HG03342 (cell line): ENCODE measurements around the gene AP3S2.

Experiments used
- ATAC-seq: cut with Tn5 transposase; IDR thresholded peaks from one replicate; pipeline ENCODE4 v1.9.1; 2021; ENCODE audit warnings: mild to moderate bottlenecking, moderate library complexity; ENCODE audit not compliant: unreplicated experiment

The AP3S2 gene

GRCh38 chr15:89818287-89818686 is 75.5 kb downstream of the AP3S2 start:
- no peak for ATAC-seq

- no peak for ATAC-seq
Measured at GRCh38 chr15:89817701-89818280, 76.0 kb downstream of the AP3S2 start.

GRCh38 chr15:89815769-89816168 is 78.0 kb downstream of the AP3S2 start:
- ATAC-seq = no peak

GRCh38 chr15:89814112-89814742 is 79.6 kb downstream of the AP3S2 start:
- no peak for ATAC-seq

DNA sequence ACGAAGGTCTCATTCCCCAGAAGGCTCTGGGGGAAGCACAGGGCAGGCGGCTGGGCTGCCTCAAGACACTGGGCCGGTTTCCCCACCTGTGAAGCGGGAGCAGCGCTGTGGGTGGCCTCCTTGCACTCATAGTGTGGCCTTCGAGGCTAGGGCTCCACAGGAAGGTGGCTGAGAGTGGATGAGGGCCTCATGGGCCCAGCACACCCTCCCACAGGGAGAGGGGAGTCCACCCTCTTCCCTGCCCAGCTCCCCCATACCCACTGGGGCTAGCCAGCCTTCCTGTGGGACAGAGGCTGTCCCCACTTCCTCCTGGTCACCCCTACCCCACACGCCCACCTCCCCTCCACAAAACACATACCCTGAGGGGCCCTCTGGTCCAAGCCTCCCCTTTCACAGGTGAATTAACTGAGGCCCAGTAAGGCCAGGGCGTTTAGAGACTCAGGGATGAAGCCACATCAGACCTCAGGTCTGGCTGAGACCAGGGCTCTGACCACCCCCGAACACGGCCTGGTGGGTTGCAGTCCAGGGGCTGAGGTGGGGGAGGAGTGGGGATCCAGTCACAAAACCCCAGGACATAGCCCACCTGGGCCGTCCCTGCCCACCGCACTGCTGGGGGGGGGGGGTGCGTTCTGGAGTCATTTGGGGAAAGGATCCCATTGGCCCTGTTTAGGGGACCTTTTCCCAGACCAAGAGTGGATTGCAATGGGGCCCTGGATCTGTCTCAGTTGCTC is 80.2 kb downstream of the AP3S2 start:
- ATAC-seq = no peak

GRCh38 chr15:89812847-89813320 is 80.9 kb downstream of the AP3S2 start:
- ATAC-seq = no peak

GRCh38 chr15:89812011-89812846 is 81.6 kb downstream of the AP3S2 start:
- ATAC-seq = no peak

DNA sequence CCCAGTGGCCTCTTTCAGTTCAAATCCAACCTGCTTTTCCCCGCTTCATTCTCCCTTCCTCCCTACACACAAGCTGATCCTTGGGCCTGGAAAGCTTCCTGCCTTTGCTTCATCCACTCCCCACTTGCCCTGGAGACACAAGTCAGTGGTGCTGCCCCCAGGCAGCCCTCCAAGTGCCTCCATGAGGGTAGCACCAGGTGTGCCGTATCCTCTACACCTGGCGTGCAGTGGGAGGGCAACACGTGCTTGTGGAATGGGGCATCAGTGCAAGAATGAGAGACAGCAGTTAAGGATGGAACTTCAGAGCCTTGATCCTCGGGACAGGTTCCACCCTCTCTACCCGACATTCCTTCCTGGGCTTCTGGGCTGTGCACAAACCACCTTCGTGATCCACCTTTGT is 83.0 kb downstream of the AP3S2 start:
- ATAC-seq = no peak

DNA sequence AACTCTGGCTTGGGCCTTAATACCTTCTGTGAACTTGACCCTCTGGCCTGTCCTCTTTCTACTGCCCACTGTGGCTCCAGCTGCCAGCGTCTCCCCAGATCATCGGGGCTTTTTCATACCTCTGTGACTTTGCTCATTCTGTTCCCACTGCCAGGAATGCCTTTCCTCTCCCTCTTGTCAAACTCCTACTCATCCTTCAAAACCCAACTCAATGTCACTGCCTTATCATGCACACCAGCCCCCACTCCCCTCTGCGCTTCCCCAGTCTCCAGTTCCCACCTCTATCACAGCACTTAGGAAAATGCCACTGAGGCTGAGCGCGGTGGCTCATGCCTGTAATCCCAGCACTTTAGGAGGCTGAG is 84.0 kb downstream of the AP3S2 start:
- no peak for ATAC-seq

- no peak for ATAC-seq
Measured at GRCh38 chr15:89809093-89809786, 84.6 kb downstream of the AP3S2 start.

- ATAC-seq = no peak
Measured at GRCh38 chr15:89808160-89808870, 85.5 kb downstream of the AP3S2 start.

- no peak for ATAC-seq
Measured at GRCh38 chr15:89807689-89808088, 86.1 kb downstream of the AP3S2 start.

GRCh38 chr15:89806559-89807550 is 86.9 kb downstream of the AP3S2 start:
- ATAC-seq = no peak

DNA sequence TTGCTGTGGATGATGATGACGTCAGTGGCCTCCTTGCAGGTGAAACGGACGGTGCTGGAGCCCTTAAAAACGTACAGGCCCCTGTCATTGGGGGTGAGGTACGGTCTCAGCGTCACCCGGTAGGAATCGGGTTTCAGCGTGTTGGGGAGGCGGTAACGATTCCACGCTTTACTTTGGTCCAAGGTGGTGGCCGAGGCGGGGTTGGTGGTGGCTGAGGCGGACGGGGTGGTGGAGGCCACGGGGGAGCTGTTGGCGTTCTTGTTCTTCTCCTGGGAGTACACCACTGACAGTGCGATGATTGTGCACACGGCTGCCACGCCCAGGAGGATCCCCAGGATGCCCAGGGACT is 87.6 kb downstream of the AP3S2 start:
- ATAC-seq = no peak

DNA sequence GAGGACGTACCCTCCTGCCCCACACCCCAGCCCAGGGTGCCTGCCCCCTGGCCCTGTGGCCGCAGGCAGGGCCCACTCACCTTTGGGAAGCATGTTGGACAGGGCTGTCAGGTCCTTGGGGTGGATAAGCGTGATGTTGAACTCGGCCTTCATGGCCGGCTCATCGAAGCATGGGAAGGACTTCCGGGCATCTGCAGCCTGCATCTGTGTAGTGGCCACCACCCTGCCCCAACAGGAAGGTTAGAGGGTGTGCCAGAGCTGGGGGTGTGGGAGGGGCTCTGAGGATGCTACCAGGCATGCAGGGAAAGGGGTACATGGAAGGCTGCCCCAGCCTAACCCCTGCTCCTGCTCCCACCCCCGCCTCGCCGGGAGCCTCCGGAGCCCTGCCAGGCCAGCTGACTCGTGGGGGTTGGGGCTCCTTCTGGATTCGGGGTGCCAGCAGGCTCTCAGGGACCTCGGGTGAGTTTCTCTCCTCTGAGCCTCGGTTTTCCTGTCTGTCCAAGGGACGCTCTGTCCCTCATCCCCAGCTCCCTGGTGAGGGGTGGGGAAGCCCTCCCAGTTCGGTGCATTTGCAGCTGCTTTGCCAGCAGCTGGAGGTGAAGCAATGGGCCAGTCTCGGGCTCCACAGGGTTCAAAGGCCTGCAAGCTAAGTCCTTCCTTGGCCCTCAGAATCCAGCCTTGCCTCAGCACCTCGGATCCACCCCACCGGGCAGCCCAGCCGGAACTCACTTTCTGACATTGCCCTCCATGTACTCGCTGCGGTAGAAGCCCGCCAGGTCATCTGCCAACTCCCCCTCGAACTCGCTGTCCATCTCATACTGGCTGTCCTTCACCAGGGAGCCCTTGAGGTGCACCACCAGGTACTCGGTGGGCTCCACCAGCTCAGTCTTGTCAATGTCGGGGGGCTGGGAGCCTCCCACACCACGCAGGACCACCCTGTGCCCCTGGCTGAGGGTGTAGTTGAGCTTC is 88.3 kb downstream of the AP3S2 start:
- ATAC-seq = no peak

GRCh38 chr15:89803941-89804800 is 89.6 kb downstream of the AP3S2 start:
- ATAC-seq = no peak
